Spleen (tissue), 7 donors: ENCODE data around the gene MARS1.

ENCODE experiments used
- POLR2AphosphoS5 ChIP-seq, 3 donors: sonication (generic); formaldehyde crosslinking; IDR thresholded peaks; one replicate each; pipeline ENCODE4 v1.5.1; 2017; ENCODE audit warnings: antibody characterized with exemption in 3 of 3
- TF ChIP-seq, protein P1 (sequence below), 11 experiments: fragments of 200-600 bp in 7 of 11; fragments of 450-650 bp in 4 of 11; sonication (generic) in 4 of 11; IDR thresholded peaks in 8 of 11; conservative IDR thresholded peaks in 3 of 11; 1 replicate in 7 of 11; 2 replicates in 4 of 11; pipeline versions ENCODE4 v1.4.0 to v1.8.0; 2016 to 2021; ENCODE audit warnings: antibody characterized with exemption in 11 of 11, inconsistent platforms in 4 of 11, mild to moderate bottlenecking in 1 of 11
- donor health status: DM: no; HTN: no; CAD: no; lungs with moderate emphysema.
- donor health status: DM: no; HTN: no; CAD: no.
- donor health status: DM: no; HTN: no; CAD: no.

DNA sequence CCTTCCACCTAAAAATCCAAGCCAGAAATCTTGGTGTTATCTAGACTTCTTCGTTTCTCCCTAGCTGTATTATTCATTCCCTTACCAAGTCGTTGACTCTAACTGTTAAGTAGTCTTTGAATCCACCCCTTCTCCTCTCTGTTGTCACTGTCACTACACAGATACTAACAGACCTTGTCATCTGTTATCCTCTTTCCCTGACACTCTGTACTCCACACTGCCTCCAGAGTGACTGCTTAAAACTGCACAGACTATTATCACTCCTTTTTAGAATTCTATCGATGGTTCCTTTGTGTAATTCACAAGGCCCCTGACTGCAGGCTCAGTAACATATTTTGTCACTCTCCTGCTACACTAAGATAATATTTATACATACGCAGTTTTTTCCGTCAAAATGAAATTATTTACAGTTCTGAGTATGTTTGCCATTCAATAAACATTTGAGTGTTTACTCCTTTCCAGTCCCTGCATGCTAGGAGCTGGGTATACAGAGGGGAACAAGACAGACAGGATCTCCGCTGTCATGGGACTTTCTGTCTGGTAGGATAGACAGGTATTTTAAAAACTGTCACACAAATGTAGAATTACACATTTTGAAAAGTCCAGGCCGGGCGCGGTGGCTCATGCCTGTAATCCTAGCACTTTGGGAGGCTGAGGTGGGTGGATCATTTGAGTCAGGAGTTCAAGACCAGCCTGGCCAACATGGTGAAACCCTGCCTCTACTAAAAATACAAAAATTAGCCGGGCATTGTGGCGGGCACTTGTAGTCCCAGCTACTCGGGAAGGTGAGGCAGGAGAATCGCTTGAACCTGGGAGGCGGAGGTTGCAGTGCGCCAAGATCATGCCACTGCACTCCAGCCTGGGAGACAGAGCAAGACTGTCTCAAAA, 3.8 kb downstream of the MARS1 start:
- TF ChIP-seq, protein P1, sequence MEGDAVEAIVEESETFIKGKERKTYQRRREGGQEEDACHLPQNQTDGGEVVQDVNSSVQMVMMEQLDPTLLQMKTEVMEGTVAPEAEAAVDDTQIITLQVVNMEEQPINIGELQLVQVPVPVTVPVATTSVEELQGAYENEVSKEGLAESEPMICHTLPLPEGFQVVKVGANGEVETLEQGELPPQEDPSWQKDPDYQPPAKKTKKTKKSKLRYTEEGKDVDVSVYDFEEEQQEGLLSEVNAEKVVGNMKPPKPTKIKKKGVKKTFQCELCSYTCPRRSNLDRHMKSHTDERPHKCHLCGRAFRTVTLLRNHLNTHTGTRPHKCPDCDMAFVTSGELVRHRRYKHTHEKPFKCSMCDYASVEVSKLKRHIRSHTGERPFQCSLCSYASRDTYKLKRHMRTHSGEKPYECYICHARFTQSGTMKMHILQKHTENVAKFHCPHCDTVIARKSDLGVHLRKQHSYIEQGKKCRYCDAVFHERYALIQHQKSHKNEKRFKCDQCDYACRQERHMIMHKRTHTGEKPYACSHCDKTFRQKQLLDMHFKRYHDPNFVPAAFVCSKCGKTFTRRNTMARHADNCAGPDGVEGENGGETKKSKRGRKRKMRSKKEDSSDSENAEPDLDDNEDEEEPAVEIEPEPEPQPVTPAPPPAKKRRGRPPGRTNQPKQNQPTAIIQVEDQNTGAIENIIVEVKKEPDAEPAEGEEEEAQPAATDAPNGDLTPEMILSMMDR (IDR thresholded peaks at IDR 0.05 in 8 of 11, conservative IDR thresholded peaks at IDR 0.05 in 3 of 11) = no peak
- TF ChIP-seq POLR2AphosphoS5 (IDR thresholded peaks at IDR 0.05) = no peak
